Esophagus muscularis mucosa (tissue), 4 donors: ENCODE measurements around the gene ZSCAN21.

Source experiments
- CTCF ChIP-seq, 3 experiments: fragments of 200-600 bp in 2 of 3; fragments of 450-650 bp in 1 of 3; sonication (generic) in 2 of 3; IDR thresholded peaks; one replicate each; pipeline ENCODE4 v1.5.1; 2017 to 2019; ENCODE audit warnings: antibody characterized with exemption in 3 of 3, mild to moderate bottlenecking in 2 of 3, moderate library complexity in 1 of 3
- EP300 ChIP-seq: sonication (generic); formaldehyde crosslinking; IDR thresholded peaks from one replicate; pipeline ENCODE4 v1.6.1; 2017; ENCODE audit warnings: antibody characterized with exemption
- POLR2A ChIP-seq: fragments of 450-650 bp; IDR thresholded peaks from one replicate; pipeline ENCODE4 v1.6.1; 2017; ENCODE audit warnings: antibody characterized with exemption, moderate library complexity, mild to moderate bottlenecking, low read depth
- POLR2AphosphoS5 ChIP-seq, 2 donors: sonication (generic); formaldehyde crosslinking; IDR thresholded peaks; one replicate each; pipeline ENCODE4 v1.6.1; 2017; ENCODE audit warnings: antibody characterized with exemption in 2 of 2

GRCh38 chr7:100106633-100107032 is 57.1 kb downstream of the ZSCAN21 start:
- TF ChIP-seq POLR2A (no peak), CTCF (IDR thresholded peaks at IDR 0.05) (no peak), EP300 (no peak), POLR2AphosphoS5 (IDR thresholded peaks at IDR 0.05) (no peak)
